Small intestine (tissue), 7 donors: Measurements from ENCODE around the gene GAA. TPM values are rescaled to one million over a fixed set of nuclear protein-coding genes. Genes with fewer than 3 reads are reported as not detected.
A peak's percentile ranks its signal among the peaks of the same experiment; 100 is the strongest.

ENCODE experiments used
- DNase-seq, 2 donors: peaks; one replicate each; pipeline versions ENCODE4 v3.0.0 to v3.0.0-alpha.2; 2013
- FAIRE-seq: peaks from 2 replicates; lab custom pipeline; 2012; peaks lifted over from hg19 to GRCh38; lab: Jason Lieb, UNC
- H3K27ac ChIP-seq, 3 donors: one replicate each; pipeline ENCODE4 v1.5.1; 2013; ENCODE audit warnings: low read length in 2 of 3, mild to moderate bottlenecking in 2 of 3, control low read depth in 1 of 3, inconsistent platforms in 1 of 3, low read depth in 1 of 3, moderate library complexity in 1 of 3
- H3K27me3 ChIP-seq, 3 donors: one replicate each; pipeline ENCODE4 v1.6.1; 2013; ENCODE audit warnings: low read length in 3 of 3, inconsistent platforms in 1 of 3; ENCODE audit not compliant: control insufficient read depth in 3 of 3, insufficient read depth in 3 of 3
- H3K36me3 ChIP-seq, 3 donors: one replicate each; pipeline ENCODE4 v1.6.1; 2013; ENCODE audit warnings: low read length in 3 of 3, inconsistent platforms in 1 of 3, low read depth in 1 of 3, mild to moderate bottlenecking in 1 of 3, moderate library complexity in 1 of 3; ENCODE audit not compliant: control insufficient read depth in 3 of 3, insufficient read depth in 2 of 3
- H3K4me1 ChIP-seq, 3 donors: one replicate each; pipeline ENCODE4 v1.6.1; 2013; ENCODE audit warnings: low read length in 2 of 3, inconsistent platforms in 1 of 3, low read depth in 1 of 3, mild to moderate bottlenecking in 1 of 3, moderate library complexity in 1 of 3; ENCODE audit not compliant: control insufficient read depth in 3 of 3, insufficient read depth in 2 of 3
- H3K4me3 ChIP-seq, 3 donors: one replicate each; pipeline ENCODE4 v1.5.1; 2013; ENCODE audit warnings: low read length in 3 of 3, control low read depth in 1 of 3, inconsistent platforms in 1 of 3, low read depth in 1 of 3, mild to moderate bottlenecking in 1 of 3, moderate library complexity in 1 of 3
- H3K9me3 ChIP-seq, 2 donors: one replicate each; pipeline ENCODE4 v1.6.1; 2013; ENCODE audit warnings: low read depth in 1 of 2, low read length in 1 of 2; ENCODE audit not compliant: control insufficient read depth in 2 of 2, insufficient read depth in 1 of 2
- WGBS, 3 donors: extraction: QIAGEN DNeasy Blood & Tissue Kit; methylation state at CpG; one replicate each; pipeline ENCODE4 v1.1.7; 2013; 5-methylcytosine and 5-hydroxymethylcytosine counted together
- polyA plus RNA-seq, 4 donors: library from polyadenylated mRNA; stranded (reverse) in 3 of 4; unstranded in 1 of 4; fragments of 200-250 nt in 3 of 4; fragments of 120-200 nt in 1 of 4; gene quantifications; one replicate each; pipeline versions ENCODE4 v1.2.1 to v1.2.3, GENCODE V29; 2013
- donor health status: healthy with polysubstance abuse.
- donor health status: control.
- donor health status: control.
- donor health status: Bipolar disorder and iron deficiency.
- donor health status: healthy.

The GAA gene
- polyA plus RNA-seq, 4 donors, result 13.2 to 64.4 (median 21.3) TPM

DNA sequence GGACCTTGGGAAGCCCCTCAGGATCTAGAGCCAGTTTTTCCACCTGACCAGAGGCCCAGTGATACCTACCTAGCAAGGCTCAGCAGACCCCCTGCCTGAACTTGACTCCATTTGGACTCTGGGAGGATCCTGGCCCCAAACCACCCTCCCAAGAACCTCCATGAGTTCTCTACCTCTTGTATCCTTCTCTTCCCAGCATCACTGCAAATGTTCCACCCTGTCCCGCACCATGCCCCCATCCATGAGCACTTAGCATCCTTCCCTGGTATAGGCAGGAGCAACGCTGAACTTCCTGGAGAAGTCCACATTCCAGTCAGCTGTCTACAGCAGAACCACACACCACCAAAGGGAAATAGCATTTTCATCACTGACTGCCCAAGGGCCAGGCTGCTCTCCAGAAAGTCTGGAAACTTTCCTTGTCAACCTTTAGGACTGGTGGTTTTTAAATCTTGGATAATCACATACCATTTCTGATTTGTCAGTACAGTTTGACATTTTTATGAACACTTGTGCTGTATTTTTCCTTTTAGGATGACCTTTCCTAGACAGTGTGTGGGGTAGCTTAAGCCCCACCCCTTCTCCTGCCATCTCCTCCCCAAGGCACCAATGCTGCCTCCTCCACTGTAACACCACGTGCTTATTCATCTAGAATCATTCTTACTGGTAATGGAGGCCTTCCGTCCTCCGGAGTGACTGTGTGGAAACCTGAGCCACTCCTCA is 31.7 kb downstream of the GAA start:
- 83 to 91% (median 88%) methylated on average over 5 of the region's 5 CpGs for WGBS, 3 donors

DNA sequence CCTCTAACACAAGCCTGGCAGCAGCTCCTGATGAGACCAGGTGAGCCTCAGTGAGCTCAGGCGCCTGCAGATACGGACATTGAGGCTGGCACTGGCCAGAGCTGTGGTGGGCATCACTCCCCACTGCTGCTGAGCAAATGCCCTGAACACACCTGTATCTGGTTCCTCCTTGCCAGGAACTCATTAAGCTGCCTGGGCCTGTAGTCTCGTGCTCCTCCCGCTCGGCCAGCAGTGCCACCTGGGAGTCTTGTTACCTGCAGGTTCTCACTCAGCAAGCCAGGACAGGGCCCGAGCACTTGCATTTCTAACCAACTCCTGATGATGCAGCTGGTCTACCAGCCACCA is 32.2 kb downstream of the GAA start:
- no peak overlapping the region for H3K27ac ChIP-seq
- 94 to 96% (median 95%) methylated on average over 6 of the region's 6 CpGs for WGBS, 3 donors
- H3K4me1 ChIP-seq, result no peaks in the 10 kb centered on the region
- H3K9me3 ChIP-seq, result no peaks in the 10 kb centered on the region
- H3K36me3 ChIP-seq, result peaks cover 28 to 51% (median 33%) of the 10 kb centered on the region in 3 donors
- no peaks in the 10 kb centered on the region for H3K27me3 ChIP-seq
- H3K4me3 ChIP-seq, result no peak overlapping the region
- no peak for FAIRE-seq
- DNase-seq, result no peak

More for the DNA sequence above, 31.7 kb downstream of the GAA start:
- Histone ChIP-seq H3K27me3 (no peaks in the 10 kb centered on the region), H3K36me3 (peaks cover 28 to 46% (median 28%) of the 10 kb centered on the region in 3 donors), H3K4me1 (no peaks in the 10 kb centered on the region), H3K4me3 (no peak overlapping the region), H3K27ac (no peak overlapping the region), H3K9me3 (no peaks in the 10 kb centered on the region)
- FAIRE-seq (no peak), DNase-seq (no peak)

DNA sequence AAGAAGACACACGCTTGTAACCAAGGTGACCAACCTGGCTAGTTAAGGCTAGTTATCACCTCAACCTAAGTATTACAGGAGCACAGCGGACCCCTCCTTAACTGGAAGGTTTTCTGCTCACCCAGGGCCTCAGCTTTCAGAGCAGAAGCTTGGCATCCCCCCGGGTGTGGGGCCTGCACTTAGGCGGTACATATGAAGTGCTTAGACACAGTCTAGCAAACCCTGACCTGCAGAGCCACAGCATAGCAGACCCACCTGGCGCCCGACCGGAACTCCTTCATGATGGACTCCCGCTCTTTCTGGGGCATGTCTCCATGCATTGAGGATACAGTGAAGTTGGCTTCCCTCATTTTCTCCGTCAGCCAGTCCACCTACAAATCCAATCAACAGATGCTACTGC is 35.8 kb downstream of the GAA start:
- peaks cover 41 to 76% (median 47%) of the 10 kb centered on the region in 3 donors for H3K36me3 ChIP-seq
- no peaks in the 10 kb centered on the region for H3K9me3 ChIP-seq
- WGBS, 3 donors, result 95 to 97% (median 96%) methylated on average over 9 of the region's 9 CpGs
- DNase-seq, result no peak
- no peak overlapping the region for H3K4me3 ChIP-seq
- H3K27ac ChIP-seq, result no peak overlapping the region
- no peak for FAIRE-seq
- no peaks in the 10 kb centered on the region for H3K4me1 ChIP-seq
- H3K27me3 ChIP-seq, result no peaks in the 10 kb centered on the region

GRCh38 chr17:80138856-80139426 is 37.6 kb downstream of the GAA start:
- Histone ChIP-seq H3K27ac (no peak overlapping the region), H3K4me3 (no peak overlapping the region), H3K4me1 (no peaks in the 10 kb centered on the region), H3K36me3 (peaks cover 47 to 80% (median 48%) of the 10 kb centered on the region in 3 donors), H3K27me3 (no peaks in the 10 kb centered on the region), H3K9me3 (no peaks in the 10 kb centered on the region)
- no peak for FAIRE-seq
- peak in 1 of 2 donors; percentile 53 for DNase-seq
- 63 to 85% (median 67%) methylated on average over 18 of the region's 18 CpGs for WGBS, 3 donors

- Histone ChIP-seq H3K36me3 (peaks cover 36 to 63% (median 37%) of the 10 kb centered on the region in 3 donors), H3K27me3 (no peaks in the 10 kb centered on the region), H3K4me3 (no peak overlapping the region), H3K4me1 (peaks cover 2 to 13% (median 8%) of the 10 kb centered on the region in 3 donors), H3K27ac (no peak overlapping the region), H3K9me3 (no peaks in the 10 kb centered on the region)
- DNase-seq (no peak), FAIRE-seq (no peak)
- WGBS, 3 donors, result 93 to 95% (median 94%) methylated on average over 7 of the region's 7 CpGs
Measured at GRCh38 chr17:80141463-80142165, 40.2 kb downstream of the GAA start.

GRCh38 chr17:80142929-80143328 is 41.5 kb downstream of the GAA start:
- Histone ChIP-seq H3K27me3 (no peaks in the 10 kb centered on the region), H3K4me1 (peaks cover 2 to 13% (median 8%) of the 10 kb centered on the region in 3 donors), H3K9me3 (no peaks in the 10 kb centered on the region), H3K4me3 (no peak overlapping the region), H3K27ac (no peak overlapping the region), H3K36me3 (peaks cover 26 to 53% (median 27%) of the 10 kb centered on the region in 3 donors)
- FAIRE-seq, result no peak
- no peak for DNase-seq
- 91 to 94% (median 92%) methylated on average over 6 of the region's 6 CpGs for WGBS, 3 donors

- Histone ChIP-seq H3K36me3 (peaks cover 11 to 35% (median 16%) of the 10 kb centered on the region in 3 donors), H3K27ac (no peak overlapping the region), H3K4me3 (peak overlapping the region; percentile 79 to 94 (median 80)), H3K9me3 (no peaks in the 10 kb centered on the region), H3K27me3 (no peaks in the 10 kb centered on the region), H3K4me1 (peaks cover 2 to 13% (median 10%) of the 10 kb centered on the region in 3 donors)
- DNase-seq (no peak), FAIRE-seq (no peak)
- WGBS, 3 donors, result 32 to 45% (median 32%) methylated on average over 10 of the region's 10 CpGs
Measured at GRCh38 chr17:80145076-80146075, 44.0 kb downstream of the GAA start.
